HG03045 (cell line): ENCODE data around the gene NHERF2.

Experiments used
- ATAC-seq: cut with Tn5 transposase; IDR thresholded peaks from one replicate; pipeline ENCODE4 v1.9.1; 2021; ENCODE audit warnings: mild to moderate bottlenecking, moderate library complexity; ENCODE audit not compliant: unreplicated experiment

NHERF2 gene

DNA sequence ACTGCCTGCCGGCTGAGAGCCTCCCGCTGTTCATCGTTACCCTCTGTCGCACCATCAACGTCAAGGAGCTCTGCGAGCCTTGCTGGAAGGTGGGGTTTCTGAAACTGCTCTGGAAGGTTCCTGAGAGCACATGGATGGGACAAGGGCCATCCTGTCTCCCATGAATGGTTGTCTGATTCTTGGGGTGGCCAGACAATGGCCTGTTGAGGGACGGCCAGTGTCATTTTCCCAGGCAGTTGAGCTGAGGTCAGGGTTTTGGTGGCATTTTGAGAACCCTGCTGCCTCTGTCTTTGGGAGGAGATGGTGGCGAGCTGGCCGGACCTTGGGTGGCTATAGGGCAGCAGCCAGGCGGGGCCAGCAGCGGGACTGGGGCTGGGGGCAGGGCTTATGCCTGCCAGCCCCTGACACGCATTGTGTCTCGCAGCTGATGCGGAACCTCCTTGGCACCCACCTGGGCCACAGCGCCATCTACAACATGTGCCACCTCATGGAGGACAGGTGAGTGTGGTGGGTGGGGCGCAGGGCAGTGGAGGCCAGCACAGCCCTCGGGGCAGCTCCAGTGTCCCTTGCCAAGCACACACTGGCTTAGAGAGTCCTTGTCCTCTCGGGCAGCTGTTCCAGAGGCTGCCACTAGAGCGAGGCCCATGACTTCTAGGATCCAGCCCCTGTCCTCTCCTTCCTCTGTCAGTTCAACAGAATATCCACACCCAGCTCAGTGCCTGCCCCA, 30.1 kb downstream of the NHERF2 start:
- ATAC-seq = no peak

DNA sequence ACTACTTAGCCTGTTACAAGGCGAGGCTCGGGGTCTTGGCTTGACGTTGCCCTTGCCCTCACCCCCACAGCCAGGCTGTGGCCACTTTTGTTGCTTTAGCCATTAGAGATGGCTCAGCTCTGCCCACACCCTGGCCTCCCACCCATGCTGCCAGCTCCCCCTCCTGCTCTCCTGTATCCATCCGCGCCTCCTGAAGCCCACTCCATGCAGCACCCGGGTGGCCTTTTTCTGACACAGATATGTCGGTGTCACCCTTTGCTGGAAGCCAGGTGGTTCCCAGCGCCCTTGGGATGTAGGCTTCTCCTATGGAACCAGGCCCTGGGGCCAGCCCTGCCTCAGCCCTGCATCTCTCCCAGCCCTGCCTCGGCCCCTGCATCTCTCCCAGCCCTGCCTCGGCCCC, 30.7 kb downstream of the NHERF2 start:
- ATAC-seq = no peak

DNA sequence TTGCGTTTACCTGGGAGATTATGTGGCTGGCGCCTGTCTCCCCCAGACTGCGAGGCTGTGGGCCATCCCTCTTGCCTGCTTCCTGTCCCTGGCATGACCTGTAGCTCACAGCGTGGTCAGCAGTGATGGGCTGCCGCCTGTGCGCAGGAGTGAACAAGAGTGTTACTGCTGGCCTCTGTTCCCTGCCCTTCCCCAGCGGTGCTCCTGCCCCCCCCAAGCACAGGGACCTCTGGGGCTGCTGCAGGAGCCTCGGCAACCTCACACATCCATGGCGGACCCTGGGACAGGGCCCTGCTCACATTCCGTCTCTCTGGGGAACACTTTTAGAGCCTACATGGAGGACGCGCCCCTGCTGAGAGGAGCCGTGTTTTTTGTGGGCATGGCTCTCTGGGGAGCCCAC, 31.7 kb downstream of the NHERF2 start:
- ATAC-seq = no peak

DNA sequence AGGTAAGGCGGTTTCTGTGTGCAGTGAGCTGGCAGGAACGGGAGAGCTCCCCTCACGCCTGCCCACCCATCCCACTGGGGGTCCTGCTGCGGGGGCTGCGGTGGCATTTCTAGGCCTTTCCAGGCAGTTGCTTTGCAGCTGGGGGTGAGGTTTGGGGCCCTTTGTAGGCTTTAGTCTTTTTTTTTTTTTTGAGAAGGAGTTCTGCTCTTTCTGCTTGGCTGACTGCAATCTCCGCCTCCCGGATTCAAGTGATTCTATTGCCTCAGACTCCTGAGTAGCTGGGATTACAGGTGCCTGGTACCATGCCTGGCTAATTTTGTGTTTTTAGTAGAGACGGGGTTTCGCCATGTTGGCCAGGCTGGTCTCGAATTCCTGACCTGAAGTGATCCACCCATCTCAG, 32.2 kb downstream of the NHERF2 start:
- no peak for ATAC-seq

DNA sequence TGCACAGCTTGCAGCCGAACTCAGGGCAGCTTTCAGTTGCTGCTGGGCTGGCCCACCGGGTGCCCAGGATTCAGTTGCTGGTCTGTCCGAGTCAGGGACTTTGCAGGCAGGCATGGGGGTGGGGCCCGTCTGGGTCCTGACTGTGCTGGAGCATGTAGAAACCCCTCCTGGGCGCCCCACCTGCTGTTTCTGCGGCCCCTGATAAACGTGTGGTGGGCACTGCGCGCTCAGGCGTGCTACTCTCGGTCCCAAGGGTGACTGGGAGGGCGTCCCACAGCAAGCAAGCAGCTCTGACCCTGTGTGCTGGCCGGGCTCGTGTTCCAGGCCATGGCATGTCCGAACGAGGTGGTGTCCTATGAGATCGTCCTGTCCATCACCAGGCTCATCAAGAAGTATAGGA, 33.6 kb downstream of the NHERF2 start:
- no peak for ATAC-seq

DNA sequence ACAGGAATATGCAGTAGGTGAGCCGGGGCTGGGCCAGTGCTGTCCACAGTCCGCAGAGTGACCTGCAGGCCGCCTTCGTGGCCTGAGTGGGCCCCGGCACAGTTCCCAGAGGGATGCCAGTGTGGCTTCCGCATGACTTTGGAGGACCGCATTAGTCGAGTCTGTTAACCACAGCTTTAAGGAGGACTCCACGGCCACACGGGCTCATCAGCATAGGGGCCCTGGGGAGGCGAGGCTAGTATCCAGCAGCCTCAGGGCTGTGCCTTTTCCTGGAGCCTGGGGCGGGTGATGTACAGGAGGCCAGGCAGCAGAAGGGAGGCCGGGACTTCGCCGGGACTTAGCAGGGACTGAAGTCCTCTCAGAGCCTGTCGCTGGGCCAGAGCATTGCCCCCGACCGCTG, 34.3 kb downstream of the NHERF2 start:
- no peak for ATAC-seq

DNA sequence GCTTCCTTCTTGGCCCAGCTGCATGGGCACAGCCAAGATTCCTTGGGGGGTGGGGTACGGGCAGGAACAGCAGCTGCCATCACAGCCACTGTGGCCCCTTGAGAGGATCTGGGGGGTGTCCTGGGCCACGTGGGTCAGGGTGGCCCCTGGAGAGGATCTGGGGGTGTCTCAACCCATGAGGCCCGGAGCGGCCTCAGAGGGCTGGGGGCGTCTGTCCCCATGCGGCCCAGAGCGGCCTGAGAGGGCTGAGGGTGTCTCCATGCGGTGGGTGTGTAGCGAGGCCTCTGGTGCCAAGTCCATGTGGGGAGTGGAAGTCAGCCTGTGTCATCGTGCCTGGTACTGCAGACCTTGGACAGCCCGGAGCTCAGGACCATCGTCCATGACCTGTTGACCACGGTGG, 34.8 kb downstream of the NHERF2 start:
- ATAC-seq = no peak

DNA sequence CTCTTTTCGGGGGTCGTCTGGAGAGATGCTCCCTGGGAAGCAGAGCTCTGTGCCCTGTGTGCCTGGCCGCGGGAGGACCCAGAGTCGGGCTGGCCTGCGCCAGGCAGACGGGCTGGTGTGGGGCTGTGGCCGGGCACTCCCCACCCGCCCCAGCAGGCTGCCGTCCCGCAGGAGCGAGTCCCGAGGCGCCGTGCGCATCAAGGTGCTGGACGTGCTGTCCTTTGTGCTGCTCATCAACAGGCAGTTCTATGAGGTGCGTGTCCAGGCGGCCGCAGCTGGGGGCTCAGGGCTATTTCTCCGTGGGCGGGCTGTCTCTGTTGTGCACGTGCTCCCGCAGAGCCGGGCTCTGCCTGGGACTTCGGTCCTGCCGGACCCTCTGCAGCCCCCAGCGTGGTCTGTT, 36.1 kb downstream of the NHERF2 start:
- no peak for ATAC-seq

DNA sequence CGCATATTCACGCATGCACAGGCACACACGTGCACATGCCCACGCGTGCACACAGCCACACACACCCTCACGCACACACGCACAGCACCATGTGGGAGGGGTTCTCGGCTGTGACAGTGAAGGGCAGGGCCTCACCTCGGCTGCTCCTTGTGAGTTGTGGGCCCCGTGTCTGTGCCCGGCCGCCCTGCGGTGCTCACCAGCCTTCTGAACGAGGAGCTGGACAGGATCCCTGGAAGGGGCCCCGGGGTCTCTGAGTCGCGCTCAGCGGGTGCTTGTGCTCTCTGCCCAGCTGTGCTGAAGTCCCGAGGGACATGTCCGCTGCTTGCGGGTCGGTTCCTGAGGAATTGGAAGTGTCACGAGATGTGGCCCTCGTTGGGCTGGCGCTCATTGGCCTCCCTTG, 37.2 kb downstream of the NHERF2 start:
- no peak for ATAC-seq

DNA sequence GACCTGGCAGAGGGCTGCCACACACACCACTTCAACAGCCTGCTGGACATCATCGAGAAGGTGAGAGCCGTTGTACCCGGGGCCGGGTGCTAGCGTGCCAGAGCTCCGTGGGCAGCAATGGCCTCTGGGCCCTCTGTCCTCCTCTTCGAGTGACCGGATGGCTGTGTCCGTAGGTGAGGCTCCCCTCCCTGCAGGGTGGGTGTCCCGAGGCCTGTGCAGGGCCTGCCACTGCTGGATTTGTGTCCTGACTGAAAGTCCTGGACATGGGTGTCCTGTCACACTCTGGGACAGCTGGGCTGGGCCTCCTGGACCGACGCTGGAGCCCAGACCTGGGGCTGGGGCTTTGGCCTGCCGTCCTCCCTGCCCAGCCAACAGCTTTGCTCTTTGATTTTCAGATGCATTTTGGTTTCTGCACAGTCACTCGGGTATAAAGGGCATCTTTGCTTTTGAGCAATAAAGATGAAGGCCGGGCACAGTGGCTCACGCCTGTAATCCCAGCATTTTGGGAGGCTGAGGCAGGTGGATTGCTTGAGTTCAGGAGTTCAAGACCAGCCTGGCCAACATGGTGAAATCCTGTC, 37.8 kb downstream of the NHERF2 start:
- ATAC-seq = no peak

DNA sequence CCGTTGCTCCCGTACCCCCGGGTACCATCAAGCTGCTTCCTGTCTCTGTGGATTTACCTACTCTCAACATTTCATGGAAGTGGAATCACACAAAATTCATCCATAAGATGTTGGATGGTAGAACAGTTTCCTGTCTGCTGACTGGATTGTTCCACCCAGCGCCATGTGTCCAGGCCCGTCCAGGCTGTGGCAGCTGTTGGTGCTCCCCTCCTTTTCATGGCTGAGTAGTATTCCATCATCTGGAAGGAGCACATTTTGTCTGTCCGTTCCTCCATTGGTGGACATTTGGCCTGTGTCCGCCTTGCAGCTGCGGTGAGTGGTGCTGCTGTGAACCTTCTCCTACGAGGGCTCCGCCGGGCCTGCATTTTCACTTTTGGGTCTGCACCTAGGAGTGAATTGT, 39.4 kb downstream of the NHERF2 start:
- ATAC-seq = no peak

DNA sequence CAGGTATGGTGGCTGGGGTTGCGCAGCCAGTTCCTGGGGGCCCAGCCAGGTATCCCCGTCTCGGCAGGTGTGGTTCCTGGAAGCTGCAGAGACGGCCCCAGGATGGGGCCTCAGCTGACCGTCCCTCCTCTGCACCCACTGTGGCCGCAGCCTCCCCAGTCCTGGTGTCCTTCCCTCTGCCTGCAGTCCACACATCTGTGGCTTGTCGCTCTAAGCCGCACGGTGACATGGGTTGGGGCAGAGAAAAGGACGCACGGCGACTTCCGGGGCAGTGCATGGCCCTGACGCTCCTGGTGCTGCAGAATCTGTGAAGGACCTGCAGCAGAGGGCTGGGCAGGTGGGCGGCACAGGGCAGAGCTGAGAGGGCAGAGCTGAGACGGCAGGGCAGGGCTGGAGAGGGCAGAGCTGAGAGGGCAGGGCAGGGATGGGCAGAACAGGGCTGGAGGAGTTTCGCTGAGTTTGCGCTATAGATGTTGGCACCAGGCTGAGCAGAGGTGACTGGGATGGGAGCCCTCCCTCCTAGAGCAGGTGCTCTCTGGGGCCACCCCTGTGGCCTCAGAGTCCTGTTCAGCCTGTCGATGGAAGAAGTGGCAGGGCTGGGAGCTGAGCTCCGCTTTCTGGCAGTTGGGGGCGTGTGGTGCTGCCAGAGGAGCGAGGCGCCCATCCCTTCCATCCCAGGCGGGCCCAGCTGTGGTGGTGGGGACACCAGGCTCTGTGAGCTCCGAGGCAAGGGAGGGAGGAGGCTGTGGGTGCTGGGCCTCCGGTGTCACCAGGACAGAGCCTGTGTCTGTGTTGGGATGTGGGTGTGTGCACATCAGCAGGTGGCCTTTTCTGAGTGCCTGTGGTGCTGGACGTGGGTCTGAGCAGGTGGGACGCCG, 44.1 kb downstream of the NHERF2 start:
- no peak for ATAC-seq

DNA sequence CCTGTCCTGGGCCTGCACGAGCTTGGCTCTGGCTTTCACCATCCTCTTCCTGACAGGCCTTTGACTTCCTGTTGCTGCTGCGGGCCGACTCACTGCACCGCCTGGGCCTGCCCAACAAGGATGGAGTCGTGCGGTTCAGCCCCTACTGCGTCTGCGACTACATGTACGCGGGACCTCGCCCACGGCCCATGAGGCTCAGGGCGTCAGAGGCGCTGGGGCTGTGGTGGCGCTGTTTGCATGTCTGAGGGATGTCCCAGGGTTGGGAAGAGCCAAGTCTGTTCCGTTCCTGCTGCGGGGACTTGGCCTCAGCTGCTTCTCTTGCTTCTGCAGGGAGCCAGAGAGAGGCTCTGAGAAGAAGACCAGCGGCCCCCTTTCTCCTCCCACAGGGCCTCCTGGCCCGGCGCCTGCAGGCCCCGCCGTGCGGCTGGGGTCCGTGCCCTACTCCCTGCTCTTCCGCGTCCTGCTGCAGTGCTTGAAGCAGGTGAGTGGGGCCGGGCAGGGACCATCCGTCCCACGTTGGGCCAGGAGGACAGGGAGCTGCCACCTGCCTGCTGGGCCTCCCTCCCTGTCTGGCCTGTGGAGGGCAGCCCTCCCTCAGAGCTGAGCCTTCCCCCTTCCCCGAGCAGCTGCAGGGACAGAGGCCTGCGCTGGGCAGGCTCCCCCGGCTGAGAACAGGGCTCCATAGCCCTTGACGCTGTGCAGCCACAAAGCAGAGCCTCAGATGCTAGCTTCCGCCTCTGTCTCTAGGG, 44.9 kb downstream of the NHERF2 start:
- no peak for ATAC-seq

DNA sequence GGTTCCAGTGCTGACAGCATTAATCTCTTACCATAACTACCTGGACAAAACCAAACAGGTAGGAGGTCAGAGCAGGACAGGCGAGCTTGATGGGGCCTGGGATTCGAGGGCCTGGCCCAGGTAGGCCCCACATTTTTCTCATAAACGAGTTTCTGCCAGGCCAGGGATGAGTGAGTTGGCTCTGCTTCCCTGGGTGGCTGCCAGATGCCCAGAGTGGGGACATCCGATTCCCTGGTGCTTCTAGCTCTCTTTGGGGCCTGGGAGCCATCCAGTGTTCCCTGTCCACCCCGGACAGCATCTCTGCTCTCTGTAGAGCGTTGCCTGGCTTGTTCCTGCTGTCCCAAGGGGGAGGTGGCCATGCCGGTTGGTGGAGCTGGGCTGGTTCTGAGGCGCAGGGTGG, 46.2 kb downstream of the NHERF2 start:
- no peak for ATAC-seq

DNA sequence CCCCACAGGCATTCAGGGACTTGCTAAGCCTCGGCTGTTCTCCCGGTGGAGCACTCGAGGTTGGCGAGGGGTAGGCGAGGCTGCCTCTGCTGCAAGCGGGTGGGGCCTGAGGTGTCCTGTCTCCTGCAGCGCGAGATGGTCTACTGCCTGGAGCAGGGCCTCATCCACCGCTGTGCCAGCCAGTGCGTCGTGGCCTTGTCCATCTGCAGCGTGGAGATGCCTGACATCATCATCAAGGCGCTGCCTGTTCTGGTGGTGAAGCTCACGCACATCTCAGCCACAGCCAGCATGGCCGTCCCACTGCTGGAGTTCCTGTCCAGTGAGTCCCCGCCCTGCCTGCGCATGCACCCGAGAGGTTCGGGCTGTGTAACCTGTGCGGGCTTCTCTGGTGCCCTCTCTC, 47.4 kb downstream of the NHERF2 start:
- ATAC-seq = no peak

DNA sequence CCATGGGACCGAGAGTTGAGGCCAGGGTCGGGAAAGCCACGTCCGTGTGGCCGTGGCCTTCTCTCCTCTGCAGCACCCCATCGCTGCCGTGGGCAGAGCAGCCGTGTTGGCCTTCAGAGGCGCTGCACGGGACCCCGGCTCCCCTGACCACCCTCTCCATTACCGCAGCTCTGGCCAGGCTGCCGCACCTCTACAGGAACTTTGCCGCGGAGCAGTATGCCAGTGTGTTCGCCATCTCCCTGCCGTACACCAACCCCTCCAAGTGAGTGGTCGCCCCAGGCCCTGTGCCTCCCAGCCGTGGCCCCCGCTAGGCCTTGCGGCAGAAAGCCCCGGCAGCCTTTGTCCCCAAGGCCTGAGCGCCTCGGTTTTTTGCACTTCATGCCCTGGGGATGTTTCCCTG, 48.9 kb downstream of the NHERF2 start:
- ATAC-seq = no peak

DNA sequence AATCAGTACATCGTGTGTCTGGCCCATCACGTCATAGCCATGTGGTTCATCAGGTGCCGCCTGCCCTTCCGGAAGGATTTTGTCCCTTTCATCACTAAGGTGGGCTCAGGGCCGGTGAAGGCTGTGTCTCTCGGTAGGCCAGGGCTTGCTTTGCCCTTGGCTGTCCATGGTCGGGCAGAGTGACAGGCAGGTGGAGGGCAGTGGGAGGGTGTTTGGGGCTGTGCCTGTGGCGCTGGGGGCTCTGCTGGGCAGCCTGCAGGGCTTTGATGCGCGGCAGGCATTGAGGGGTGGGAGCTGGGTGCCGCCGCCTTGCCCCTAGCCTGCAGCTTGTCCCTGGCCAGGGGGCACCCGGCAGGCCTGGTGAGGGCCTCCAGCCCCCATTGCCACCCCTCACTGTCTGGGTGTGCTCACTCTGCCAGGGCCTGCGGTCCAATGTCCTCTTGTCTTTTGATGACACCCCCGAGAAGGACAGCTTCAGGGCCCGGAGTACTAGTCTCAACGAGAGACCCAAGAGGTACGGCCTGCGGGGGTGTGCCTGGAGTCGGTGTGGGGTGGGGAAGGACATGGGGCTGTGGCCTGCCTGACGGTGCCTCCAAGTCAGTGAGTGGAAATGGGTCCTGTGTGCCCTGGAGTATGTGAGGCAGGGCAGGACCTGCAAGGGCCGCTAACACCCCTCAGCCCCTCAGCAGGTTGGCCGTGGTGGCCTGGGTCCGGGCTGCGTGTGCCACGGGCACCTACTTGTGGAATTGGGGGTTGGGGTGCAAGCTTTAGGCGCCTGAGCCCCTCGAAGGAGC, 49.6 kb downstream of the NHERF2 start:
- no peak for ATAC-seq

DNA sequence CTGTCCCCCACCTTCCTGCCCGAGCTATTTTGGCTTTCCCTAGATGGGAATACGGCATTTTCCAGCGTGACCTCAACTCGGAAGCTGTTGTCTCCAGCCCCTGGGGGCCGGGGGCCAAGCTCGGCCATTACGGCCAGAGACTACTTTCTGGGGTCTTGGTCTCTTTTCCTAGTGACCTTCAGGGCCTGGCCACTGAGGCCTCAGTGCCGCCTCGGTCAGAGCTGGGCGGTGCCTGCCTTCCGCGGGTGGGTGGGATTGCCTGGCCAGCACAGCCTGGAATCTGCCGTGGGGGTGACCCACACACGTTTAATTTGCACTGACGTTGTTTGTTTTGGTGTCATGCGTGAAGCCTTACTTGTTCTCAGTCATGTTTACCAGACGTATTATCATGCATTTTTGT, 50.3 kb downstream of the NHERF2 start:
- no peak for ATAC-seq

DNA sequence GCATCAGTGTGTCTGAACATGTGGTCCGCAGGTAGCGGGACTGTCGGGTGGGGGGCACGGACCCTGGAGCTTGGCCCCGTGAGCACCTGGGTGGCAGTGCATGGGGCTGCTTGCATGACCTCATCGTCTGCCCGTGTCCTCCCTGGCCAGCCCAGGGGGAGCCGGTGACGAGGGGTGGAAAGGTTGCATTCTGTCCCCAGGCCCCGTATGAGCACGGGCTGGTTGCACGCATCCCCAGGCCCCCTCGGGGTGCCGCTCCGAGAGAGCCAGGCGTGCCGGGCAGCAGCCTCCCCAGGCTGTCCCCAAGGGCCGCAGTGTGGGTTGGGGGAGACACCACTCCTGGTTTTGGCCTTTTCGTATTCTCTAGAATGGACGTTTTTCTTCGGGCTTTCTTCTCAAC, 51.0 kb downstream of the NHERF2 start:
- ATAC-seq = no peak

DNA sequence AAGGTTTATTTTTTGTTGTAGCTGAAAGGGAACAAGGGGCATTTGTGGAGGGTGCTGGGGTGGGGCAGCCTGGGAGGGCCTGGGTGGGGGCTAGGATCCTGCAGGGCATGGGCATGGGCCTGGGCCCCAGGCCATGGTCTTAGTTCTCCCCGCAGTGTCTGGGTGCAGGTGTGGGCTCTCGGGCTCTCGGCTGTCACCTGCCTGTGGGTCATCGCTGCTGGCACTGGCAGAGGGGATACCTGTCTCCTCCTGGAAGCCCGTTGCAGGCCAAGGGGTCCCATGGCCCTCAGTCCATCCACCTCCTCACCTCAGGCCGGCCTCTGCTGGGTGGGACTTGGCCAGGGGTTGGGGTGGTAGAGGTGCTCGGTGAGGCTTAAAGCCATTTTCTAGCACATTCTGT, 51.4 kb downstream of the NHERF2 start:
- no peak for ATAC-seq

DNA sequence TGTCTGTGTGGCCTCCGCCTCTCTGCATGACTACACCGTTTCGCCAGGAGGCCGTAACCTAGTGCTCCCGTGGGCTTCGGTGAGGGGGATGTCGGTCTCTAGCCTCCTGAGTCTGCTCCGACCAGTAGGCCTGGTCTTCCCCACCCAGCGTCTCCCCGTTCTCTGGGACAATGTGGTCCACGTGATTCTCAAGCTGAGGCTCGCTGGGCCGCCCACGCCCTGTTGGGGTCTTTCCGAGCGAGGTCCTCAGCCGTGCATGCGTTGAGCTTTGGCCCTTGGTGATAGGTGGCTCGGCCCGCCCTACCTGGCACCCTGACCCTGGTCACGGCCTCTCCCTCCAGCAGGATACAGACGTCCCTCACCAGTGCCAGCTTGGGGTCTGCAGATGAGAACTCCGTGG, 52.0 kb downstream of the NHERF2 start:
- ATAC-seq = no peak
